ENCODE results near the gene DDX4.

The DDX4 gene

GRCh38 chr5:55708732-55709131, 29.1 kb upstream of the DDX4 start:
- H3K9me3 Mint-ChIP-seq = no peaks in the 10 kb centered on the region
- peak overlapping the region in 2 of 3 experiments; percentile 62 to 64 for H3K4me3 Mint-ChIP-seq
- TF ChIP-seq CTCF (IDR thresholded peaks at IDR 0.05; ENCODE audit: unreplicated experiment in 3 of 3) = no peak
- peaks cover 14% of the 10 kb centered on the region for H3K4me1 Mint-ChIP-seq
- no peak overlapping the region for H3K27ac Mint-ChIP-seq
- H3K36me3 Mint-ChIP-seq (ENCODE audit: low read depth) = peaks cover 4% of the 10 kb centered on the region
- no peaks in the 10 kb centered on the region for H3K27me3 Mint-ChIP-seq (ENCODE audit: low read depth)

- Mint-ChIP-seq H3K4me1 (peaks cover 14% of the 10 kb centered on the region), H3K36me3 (ENCODE audit: low read depth) (peaks cover 9% of the 10 kb centered on the region), H3K27me3 (ENCODE audit: low read depth) (no peaks in the 10 kb centered on the region), H3K9me3 (peaks cover 15% of the 10 kb centered on the region), H3K4me3 (peak overlapping the region; percentile 95 to 100 (median 98)), H3K27ac (peak overlapping the region; percentile 78 to 91 (median 90))
- no peak for TF ChIP-seq CTCF (IDR thresholded peaks at IDR 0.05; ENCODE audit: unreplicated experiment in 3 of 3)
Observed at GRCh38 chr5:55711507-55712022, 26.3 kb upstream of the DDX4 start.

- peaks cover 14% of the 10 kb centered on the region for H3K36me3 Mint-ChIP-seq (ENCODE audit: low read depth)
Observed at GRCh38 chr5:55712023-55712859, 25.6 kb upstream of the DDX4 start, which contains the start of gene SLC38A9. Gene SLC38A9 (minus strand): TSS chr5:55712324. CDS start chr5:55697958, 14,366 bp downstream.

GRCh38 chr5:55713871-55714270, 24.0 kb upstream of the DDX4 start:
- no peaks in the 10 kb centered on the region for H3K27me3 Mint-ChIP-seq (ENCODE audit: low read depth)
- peaks cover 14% of the 10 kb centered on the region for H3K36me3 Mint-ChIP-seq (ENCODE audit: low read depth)
- no peak overlapping the region for H3K27ac Mint-ChIP-seq
- H3K9me3 Mint-ChIP-seq = peaks cover 26% of the 10 kb centered on the region
- H3K4me3 Mint-ChIP-seq = peak overlapping the region in 2 of 3 experiments; percentile 26 to 58
- TF ChIP-seq CTCF (IDR thresholded peaks at IDR 0.05; ENCODE audit: unreplicated experiment in 3 of 3) = no peak
- peaks cover 14% of the 10 kb centered on the region for H3K4me1 Mint-ChIP-seq

More at GRCh38 chr5:55712023-55712859, 25.6 kb upstream of the DDX4 start, which contains the start of gene SLC38A9:
- no peak for TF ChIP-seq CTCF (IDR thresholded peaks at IDR 0.05; ENCODE audit: unreplicated experiment in 3 of 3)
- peak within 1 kb of the TSS; percentile 95 to 100 (median 98) for H3K4me3 Mint-ChIP-seq
- H3K27me3 Mint-ChIP-seq (ENCODE audit: low read depth) = no peaks in the 10 kb centered on the region
- H3K9me3 Mint-ChIP-seq = peaks cover 21% of the 10 kb centered on the region
- peaks cover 14% of the 10 kb centered on the region for H3K4me1 Mint-ChIP-seq
- H3K27ac Mint-ChIP-seq = peak within 1 kb of the TSS; percentile 78 to 91 (median 90)

GRCh38 chr5:55714339-55714738, 23.5 kb upstream of the DDX4 start:
- Mint-ChIP-seq H3K36me3 (ENCODE audit: low read depth) (peaks cover 14% of the 10 kb centered on the region), H3K27ac (no peak overlapping the region), H3K4me1 (peaks cover 14% of the 10 kb centered on the region), H3K4me3 (no peak overlapping the region), H3K9me3 (peaks cover 29% of the 10 kb centered on the region), H3K27me3 (ENCODE audit: low read depth) (no peaks in the 10 kb centered on the region)
- no peak for TF ChIP-seq CTCF (IDR thresholded peaks at IDR 0.05; ENCODE audit: unreplicated experiment in 3 of 3)

Measured in nephron (organoid).